Measurements from ENCODE around the gene OTOGL.
A peak's percentile ranks its signal among the peaks of the same experiment; 100 is the strongest.
"Not testable (repeated sequence)": the region's sequence is repeated elsewhere in the genome, so short reads cannot be mapped to it uniquely, and the experiment has no call there.

The OTOGL gene

DNA sequence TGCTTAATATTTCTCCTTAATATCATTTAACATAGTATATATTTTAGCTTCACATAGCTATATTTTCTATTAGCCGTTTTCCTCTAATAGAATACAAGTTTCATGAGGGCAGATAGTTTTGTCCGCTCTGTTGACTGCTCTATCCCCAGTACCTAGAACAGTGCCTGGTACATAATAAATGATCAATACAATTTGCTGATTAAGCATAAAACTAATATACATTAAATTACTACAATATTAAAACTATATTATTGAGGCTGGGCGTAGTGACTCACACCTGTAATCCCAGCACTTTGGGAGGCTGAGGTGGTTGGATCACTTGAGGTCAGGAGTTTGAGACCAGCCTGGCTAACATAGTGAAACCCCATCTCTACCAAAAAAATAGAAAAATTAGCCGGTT lies 128.6 kb downstream of the OTOGL start:
- DNase-seq: not testable (repeated sequence)

DNA sequence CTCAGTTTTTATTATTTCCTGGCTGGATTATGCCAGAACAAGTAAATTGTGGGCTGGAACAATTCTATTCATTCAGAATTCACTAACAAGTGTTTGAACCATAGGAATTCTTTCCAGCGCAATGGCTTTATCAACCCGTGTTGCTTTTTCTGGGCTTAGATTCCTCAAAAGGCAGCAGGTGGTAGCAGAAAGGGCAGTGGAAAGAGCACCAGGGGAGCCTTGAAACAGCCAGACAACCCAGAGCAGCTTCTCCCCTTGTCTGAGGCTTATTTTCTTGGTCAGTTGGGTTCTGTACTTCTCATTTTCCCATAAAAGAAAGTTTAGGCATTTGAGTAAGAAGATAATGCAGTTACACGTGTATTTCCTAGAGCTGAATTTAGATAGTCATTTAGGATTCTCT lies 130.7 kb downstream of the OTOGL start:
- peak in 1 of 2 experiments; percentile 21 for DNase-seq

DNA sequence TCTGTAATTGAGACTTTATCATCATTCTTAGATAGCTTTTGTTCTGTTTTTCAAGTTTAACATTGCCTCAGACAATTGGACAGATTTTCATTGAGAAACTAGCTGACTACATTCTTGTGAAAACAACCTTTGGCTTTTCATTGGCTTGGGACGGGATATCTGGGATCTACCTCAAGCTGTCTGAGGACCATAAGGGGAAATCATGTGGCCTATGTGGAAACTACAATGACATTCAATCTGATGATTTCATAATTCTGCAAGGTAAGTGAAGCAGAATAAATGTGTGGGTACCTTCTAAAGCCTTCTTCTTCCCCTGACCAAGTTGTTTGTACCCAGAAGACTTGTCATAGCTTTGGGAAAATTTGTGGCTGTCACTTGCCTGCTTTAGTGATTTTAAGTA lies 133.5 kb downstream of the OTOGL start:
- no peak for DNase-seq

DNA sequence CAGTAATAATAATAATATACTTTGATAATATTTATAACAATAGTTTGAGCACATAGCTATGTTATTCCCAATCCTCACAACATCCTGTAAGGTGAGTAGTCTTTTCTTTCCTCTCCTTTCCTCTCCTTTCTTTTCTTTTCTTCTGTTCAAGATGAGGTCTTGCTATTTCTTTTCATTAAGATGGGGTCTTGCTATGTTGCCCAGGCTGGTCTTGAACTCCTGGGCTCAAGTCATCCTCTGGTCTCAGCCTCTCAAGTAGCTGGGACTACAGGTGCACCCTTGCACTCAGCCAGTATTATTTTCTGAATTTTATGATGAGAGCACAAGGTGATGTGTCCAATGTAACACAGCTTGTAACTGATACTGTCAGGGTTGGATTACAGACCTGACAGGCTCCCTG lies 134.6 kb downstream of the OTOGL start:
- peak in 1 of 2 experiments; percentile 41 for DNase-seq

DNA sequence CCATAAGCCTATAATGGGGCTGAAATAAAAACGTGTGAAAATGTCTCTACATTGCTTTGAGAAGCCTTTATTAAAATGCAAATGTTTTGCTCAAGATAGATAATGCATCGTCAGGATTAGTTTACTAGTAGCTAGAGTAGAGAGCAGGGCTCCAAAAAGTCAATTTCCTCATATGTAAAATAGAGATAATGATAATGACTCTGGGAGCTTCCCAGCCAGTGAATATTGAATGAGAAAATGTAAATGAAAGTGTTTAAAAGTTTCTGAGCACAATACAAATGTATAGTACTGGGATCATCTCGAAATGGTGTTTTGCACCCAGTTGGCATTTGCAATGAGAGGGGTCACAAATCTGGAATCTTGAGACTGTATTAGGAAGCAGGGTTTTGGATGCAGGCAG lies 135.3 kb downstream of the OTOGL start:
- DNase-seq: no peak

DNA sequence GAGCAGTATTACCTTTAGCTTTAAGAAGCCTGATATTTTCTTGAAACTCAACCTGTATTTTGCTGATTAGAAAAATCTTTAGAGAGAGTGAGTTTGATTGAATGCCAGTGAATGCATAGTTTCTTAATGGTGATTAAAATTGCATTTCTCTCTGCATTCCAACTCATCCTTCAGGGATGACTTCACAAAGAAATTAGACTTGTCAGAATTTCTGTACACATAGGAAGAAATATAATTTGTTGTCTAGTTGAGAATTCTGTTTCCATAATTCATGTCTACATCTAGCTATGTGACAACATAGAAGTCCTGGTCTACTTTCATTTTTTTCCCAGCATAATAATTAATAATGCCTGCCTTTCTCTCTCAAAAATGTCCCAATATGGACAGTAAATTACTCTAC lies 136.6 kb downstream of the OTOGL start:
- DNase-seq: no peak

DNA sequence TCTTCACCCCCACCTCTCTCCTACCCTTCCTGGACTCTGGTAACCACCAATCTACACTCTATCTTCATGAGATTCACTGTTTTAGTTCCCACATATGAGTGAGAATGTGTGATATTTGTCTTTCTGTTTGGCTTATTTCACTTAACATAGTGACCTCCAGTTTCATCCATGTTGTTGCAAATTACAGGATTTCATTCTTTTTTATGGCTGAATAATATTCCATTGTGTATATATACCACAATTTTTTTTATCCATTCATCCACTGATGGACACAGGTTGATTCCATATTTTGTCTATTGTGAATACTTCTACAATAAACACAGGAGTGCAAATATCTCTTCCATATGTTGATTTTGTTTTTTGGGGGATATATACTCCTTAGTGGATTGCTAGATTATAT lies 140.5 kb downstream of the OTOGL start:
- DNase-seq: no peak

DNA sequence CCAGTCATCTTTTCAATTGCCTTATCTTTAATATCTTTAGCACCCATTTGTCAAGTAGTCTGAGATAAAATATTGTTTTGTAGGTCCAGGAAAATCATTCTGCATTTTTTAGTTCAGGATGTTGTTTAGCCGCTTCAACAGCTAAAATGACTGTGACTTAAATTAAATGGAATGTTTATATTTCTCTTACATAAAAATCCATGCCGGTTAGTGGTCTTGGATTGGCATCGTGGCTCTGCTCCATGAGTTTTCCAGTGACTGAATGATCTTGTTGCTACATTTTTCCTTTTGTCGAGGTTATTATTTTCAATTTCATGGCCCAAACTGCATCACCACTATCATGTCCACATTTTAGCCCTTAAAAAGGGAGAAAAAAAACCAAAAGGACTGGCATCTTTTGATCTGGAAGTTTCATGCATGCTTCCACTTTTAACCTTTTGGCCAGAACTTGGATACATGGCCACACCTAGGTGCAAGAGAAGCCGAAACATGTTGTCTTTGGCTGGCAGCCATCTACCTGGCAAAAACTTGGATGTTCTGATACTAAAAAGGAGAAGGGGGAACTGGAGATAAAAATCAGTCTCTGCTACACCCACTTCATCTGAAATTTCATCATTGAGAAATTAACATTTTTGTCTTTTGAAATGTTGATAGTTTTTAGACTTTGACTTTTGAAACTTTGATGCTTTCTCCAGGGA lies 142.4 kb downstream of the OTOGL start:
- DNase-seq: no peak

DNA sequence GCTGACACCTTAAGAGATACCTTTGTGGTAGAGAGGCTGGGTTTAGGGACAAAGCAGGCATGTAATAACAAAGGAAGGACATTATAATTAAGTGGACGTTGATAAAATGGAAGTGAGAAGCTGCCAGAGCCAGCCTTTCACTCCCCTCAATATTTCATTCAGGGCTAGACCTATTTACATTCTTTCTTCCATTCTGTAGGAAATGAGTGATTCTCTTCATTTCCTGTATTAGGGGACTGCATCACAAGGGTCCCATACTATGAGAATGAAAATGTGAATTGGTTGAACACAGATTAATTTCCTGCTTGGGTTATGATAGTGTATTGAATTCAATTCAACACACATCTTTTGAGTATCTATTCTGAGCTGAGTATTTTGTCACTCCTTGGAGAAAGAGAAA lies 143.0 kb downstream of the OTOGL start:
- DNase-seq: no peak

DNA sequence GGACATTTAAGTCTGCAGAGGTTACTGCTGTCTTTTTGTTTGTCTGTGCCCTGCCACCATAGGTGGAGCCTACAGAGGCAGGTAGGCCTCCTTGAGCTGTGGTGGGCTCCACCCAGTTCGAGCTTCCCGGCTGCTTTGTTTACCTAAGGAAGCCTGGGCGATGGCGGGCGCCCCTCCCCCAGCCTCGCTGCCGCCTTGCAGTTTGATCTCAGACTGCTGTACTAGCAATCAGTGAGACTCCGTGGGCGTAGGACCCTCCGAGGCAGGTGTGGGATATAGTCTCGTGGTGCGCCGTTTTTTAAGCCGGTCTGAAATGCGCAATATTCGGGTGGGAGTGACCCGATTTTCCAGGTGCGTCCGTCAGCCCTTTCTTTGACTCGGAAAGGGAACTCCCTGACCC lies 150.2 kb downstream of the OTOGL start:
- DNase-seq: not testable (repeated sequence)

DNA sequence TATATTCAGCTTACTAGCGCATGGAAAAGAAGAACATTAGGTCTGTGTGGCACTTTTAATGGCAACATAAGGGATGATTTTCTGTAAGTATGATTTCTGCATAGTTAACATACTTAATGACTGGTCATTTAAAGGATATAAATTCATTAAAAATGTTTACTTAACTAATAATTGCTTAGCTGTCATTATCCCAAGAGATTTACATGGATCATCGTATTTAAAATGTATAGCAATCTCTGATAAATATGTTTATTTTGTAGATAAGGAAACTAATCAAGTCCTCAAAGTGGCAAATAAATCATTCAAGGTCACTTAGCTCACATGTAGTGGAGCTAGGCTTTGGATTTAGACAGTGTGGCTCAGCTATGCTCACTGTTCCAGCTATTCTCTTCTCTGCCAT lies 158.6 kb downstream of the OTOGL start:
- no peak for DNase-seq

DNA sequence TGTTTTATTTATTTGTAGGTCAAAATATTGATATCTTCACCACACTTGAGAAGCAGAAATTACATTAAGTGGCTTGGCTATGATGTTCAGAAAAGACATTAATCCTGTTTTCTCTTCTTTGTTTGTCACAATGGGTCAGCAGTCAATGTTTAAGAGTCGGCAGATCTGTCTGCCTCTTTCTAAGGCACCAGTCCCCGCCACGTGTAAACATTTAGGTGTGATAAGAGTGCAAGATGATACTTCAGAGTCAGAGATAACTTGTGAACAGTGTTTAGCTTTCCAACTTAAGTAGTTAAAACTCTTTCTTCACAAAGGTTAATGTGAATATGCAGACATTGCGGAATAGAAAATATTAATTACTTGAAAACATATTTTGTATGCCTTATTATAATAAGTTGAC lies 160.9 kb downstream of the OTOGL start:
- DNase-seq: no peak

DNA sequence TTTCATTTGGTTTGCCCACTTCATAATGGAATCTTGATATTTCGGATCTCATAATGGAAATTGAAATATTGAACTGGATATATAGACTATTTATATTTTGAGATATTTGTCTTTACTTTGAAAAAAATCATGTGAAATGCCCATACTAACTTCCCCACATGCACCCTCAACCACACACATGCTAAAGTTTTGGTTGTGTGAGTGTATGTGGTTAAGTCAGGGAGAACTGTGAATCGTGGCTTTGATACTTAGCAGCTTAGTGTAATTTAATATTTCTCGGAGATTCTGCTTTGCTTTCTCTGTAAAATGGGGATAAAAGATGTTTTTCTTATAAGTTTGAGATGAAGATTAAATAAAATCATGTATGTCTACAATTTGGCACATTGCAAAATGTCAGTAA lies 162.1 kb downstream of the OTOGL start:
- DNase-seq: no peak

DNA sequence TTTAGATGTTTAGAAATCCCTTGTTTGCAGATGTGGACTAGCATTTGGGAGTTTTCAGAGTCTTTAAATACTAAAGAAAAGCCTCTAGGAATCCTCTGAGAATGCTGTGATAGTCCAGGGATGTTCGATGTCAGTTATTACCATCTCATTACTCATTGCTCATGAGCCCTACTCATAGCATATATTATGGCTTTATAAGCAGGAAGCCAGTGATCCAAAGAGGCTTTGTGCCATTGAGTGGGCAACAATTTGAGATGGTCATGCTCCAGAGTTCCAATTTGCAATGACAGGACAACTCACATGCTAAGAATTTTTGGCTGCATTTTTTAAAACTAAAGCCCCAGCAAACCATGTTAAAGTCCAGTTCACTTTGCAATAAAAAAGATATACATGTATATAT lies 163.0 kb downstream of the OTOGL start:
- no peak for DNase-seq

DNA sequence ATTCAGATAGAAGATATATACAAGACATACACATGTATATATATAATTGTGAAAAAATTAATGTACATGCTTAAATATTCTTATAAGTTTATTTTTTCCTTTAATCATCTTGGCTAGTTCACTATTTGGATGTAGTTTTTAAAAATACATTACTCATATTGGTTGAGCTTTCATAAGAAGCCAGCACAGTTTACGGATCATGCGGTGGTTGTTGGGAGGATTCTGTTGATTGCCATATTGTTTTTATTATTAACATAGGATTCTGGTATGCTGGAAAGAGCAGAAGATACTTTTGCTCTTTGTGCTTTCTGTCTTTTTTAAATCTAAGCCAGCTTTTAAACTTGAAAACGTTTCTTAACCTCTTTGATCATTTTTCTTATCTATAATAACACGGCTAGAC lies 163.4 kb downstream of the OTOGL start:
- no peak for DNase-seq

DNA sequence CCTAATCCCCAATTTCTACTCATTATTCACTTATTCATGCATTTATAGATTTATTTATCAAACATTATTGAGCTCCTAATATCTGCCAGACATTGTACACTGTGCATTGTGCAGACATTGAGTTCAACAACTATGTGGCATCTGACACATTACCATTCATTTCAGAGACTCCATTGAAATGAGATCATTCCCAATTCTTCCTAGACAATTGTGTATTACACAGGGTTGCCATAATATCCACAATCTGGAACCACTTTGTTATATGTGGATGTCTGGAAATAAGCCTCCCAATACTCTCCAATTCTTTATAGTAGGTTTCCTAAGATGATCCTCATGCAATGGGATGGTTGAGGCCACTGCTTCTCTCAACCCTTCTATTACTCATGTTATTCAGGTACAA lies 165.0 kb downstream of the OTOGL start:
- DNase-seq: no peak

DNA sequence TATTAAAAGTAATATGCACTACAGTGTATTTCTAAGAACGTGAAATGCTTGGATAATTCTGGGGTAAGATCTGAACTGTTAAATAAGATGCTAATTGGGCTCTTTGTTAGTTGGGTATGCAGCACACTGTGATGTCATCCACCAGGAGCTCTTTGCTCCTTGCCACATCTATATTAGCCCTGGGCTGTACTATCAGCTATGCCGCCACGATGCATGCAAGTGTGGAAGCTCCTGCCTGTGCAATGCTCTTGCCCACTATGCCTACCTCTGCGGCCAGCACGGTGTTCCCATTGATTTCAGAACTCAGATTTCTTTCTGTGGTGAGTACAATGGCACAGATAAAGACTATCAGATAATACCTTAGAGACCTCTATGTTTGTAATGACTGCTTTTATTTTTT lies 165.6 kb downstream of the OTOGL start:
- no peak for DNase-seq

DNA sequence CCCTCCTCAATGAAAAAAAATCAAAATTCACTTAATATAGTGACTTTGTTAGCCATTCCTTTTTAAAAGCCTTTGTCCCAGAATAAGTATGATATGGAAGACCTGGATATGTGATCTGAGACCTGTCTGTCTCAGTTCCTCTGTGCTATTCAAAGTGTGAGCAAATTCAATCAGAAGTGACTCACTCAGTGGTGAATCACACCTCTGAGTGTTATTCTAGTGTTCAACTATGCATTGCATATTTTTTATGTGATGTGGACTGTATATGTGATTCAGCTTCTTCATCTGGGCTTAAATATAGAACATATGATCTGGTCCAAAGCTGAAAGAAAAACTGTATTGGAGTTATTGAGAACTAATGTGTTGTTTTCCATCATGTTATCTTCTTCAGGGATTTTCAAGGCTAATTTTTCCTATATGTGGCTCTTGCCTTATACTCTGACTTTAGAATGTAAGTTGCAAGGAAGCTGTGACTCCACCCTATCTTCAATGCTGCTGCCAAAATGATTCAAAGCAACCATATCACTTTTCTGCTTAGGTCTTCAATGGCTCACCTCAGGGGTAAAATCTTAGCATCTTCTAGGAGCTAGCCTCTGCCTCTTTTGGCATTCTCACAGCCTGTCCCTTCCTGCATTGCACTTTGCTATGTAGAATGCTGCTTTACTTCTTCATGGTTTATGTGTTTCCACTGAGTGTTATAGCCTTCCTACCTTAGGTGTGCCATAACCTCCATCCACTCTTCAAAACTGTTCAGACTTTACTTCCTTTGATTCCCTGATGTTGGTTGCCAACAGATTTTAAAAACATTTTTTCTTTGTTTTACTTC lies 169.8 kb downstream of the OTOGL start:
- no peak for DNase-seq

DNA sequence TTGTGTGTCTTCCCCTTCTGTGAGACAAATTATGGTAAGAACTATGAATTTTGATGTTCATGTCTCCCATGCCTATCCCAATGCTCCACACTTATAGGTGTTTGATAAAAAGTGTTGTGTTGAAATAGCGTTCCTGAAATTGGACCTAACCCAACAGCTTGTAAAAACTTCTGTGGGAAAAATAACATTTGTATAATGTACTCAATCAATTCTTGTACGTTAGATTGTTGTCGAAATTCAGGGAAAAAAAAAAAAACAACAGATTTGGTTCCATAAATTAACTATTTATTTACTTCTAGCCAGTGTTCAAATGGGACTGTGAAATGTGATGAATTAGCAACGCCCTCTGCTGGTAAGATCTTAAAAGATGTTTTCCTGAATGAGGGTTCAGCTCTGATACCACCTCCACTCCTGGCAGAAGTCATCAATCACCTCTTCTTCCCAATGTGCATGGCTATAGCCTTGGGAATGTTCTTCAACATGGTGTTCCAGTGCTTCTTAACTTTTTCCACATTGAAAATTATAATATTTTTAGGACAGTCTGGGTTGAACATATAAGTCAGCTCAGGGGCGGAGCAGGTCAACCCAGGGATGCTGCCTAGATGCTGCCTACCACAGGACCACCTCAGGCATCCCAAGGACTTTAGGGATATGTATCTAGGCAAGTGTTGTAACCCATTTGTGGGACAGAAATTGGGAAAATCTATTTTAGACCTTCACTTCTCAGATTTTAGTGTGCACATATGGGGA lies 170.6 kb downstream of the OTOGL start:
- peak in 1 of 2 experiments; percentile 28 for DNase-seq

DNA sequence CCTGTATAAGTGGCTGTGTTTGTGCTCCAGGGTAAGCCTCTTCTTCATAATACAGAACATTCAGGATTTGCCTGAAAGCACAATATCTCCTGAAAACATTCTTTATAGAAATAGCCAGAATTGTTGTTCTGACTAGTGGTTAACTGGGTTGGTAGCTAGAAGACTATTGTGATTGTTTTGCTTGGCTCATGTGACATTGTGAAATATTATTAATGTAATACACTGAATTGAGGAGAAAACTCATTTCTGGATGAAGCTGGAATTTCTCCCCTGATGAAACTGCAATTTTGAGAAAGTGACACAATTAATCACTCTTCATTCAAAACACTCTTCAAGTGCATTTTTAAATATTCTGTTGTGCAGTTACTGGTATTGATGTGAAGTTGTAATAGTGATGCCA lies 172.4 kb downstream of the OTOGL start:
- DNase-seq: no peak

DNA sequence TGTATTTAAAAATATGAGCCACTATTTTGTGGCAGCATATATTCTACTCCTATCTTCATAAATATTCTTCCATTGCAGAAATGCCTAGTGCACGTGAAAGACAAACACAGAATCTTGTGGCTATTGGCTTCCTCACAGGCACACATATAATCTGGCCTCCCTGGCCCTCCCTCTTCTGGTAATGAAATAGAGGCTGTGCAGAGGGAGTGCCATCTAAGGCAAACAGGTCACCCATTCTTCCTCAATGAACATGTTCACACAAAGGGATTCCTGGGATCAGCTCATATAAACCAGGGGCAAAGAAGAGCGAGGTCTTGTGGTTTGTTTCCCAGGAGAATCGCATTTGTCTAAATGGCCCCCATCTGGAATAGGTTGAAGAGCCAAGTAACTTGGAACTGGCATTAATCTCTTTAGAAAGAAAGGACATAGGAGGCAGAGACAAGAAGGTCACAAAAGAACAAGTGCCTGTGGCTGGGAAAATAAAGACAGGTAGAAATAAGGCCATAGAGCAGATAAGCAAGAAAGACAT lies 173.1 kb downstream of the OTOGL start:
- no peak for DNase-seq

DNA sequence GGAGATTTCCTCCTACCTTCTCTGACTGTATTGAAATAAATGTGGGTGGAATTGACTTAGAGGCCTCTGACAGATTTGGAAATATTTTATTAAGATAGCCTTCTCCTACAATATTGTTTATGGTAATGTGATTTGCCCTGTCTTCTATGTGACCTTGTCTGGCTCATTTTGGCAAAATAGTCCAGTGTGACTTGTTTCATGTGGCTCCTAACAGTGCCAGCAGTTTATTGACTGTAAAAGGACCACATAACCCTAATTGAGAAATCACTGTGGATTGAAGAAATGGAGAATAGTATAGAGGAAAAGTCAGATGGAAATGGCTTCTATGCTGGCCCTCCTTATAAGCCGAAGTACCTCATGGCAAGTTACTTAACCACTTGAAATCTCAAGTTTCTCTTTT lies 173.8 kb downstream of the OTOGL start:
- DNase-seq: no peak

DNA sequence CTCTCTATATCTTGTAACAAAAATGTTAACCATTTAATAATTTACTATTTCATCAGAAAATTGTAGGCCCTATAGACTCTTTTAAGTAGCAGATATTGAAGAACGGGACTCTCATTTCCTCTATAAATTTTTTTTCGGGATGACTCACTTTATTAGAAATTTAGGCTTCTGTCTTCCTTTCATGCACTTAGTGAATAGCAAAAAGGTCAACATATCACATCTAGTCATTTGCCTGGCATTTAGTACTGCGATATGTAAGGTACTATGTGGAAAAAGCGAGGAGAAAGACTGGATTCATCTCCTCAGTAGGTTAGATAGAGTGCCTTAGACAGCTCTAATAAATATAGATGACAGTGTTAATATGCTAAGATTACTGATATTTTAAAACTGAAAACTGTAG lies 178.4 kb downstream of the OTOGL start:
- no peak for DNase-seq

DNA sequence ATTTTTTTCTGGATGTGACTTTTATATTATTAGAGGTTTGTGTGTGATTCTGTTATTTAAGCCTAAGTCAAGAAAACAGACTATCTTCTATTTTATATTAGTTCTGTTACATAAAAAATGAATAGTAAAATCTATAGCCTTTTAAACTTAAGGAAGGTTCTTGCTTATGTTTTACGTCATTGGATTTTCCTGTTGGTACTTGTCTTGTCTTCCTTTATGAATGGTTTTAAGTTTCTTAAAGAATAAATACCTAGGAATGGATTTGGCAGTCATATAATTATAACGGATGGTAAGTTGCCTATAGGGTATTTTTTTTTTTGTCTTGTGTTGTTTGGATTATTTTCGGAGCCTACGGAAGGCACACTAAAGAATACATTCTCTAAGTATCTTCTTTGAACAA lies 182.9 kb downstream of the OTOGL start:
- no peak for DNase-seq

All from NCI-H524 (cell line).